Neural progenitor cell (in vitro differentiated cells): ENCODE measurements around the gene GJB3. TPM values are rescaled to one million over a fixed set of nuclear protein-coding genes. Genes with fewer than 3 reads are reported as not detected.

Source experiments
- DNase-seq: peaks from one replicate; pipeline ENCODE4 v3.0.0-alpha.2; 2016; ENCODE audit warnings: low spot score
- H2AFZ ChIP-seq: fragments of 200-600 bp; sonication (generic); replicated peaks from 2 replicates; pipeline ENCODE4 v1.6.1; 2016; ENCODE audit warnings: antibody characterized with exemption
- H3F3A ChIP-seq: fragments of 200-600 bp; sonication (generic); 2 replicates; pipeline ENCODE4 v1.6.1; 2016; ENCODE audit warnings: antibody characterized with exemption, low read depth
- H3K27ac ChIP-seq: fragments of 200-600 bp; sonication (generic); 2 replicates; pipeline ENCODE4 v1.5.1; 2016; ENCODE audit warnings: mild to moderate bottlenecking
- H3K27me3 ChIP-seq: fragments of 200-600 bp; sonication (generic); 2 replicates; pipeline ENCODE4 v1.6.1; 2016; ENCODE audit warnings: mild to moderate bottlenecking, moderate library complexity
- H3K36me3 ChIP-seq: fragments of 200-600 bp; sonication (generic); 2 replicates; pipeline ENCODE4 v1.5.1; 2016
- H3K4me1 ChIP-seq: fragments of 200-600 bp; sonication (generic); 2 replicates; pipeline ENCODE4 v1.6.1; 2016; ENCODE audit warnings: mixed run types
- H3K4me2 ChIP-seq: fragments of 200-600 bp; sonication (generic); 2 replicates; pipeline ENCODE4 v1.6.1; 2016
- H3K4me3 ChIP-seq: fragments of 200-600 bp; sonication (generic); 2 replicates; pipeline ENCODE4 v1.5.1; 2016
- H3K79me2 ChIP-seq: fragments of 200-600 bp; sonication (generic); 2 replicates; pipeline ENCODE4 v1.6.1; 2016; ENCODE audit warnings: low read depth
- H3K9ac ChIP-seq: fragments of 200-600 bp; sonication (generic); 2 replicates; pipeline ENCODE4 v1.6.1; 2016
- H3K9me3 ChIP-seq: fragments of 200-600 bp; sonication (generic); 2 replicates; pipeline ENCODE4 v1.5.1; 2016; ENCODE audit warnings: low read depth
- H4K20me1 ChIP-seq: fragments of 200-600 bp; sonication (generic); 2 replicates; pipeline ENCODE4 v1.6.1; 2016; ENCODE audit warnings: low read depth
- H3K27ac Mint-ChIP-seq: 3 replicates; pipeline ENCODE4 v1.8.0; 2021; ENCODE audit warnings: mixed read lengths
- H3K27me3 Mint-ChIP-seq: 2 replicates; pipeline ENCODE4 v1.8.0; 2022; ENCODE audit warnings: low read depth, mild to moderate bottlenecking, inconsistent platforms, moderate library complexity, mixed read lengths; ENCODE audit not compliant: insufficient read depth
- H3K36me3 Mint-ChIP-seq: 3 replicates; pipeline ENCODE4 v1.8.0; 2021; ENCODE audit warnings: mixed read lengths
- H3K4me1 Mint-ChIP-seq: 3 replicates; pipeline ENCODE4 v1.8.0; 2021; ENCODE audit warnings: mixed read lengths
- H3K4me3 Mint-ChIP-seq: 3 replicates; pipeline ENCODE4 v1.8.0; 2021; ENCODE audit warnings: mild to moderate bottlenecking, moderate library complexity, mixed read lengths
- H3K9me3 Mint-ChIP-seq: 3 replicates; pipeline ENCODE4 v1.8.0; 2020; ENCODE audit warnings: mixed read lengths
- EZH2 ChIP-seq: fragments of 200-600 bp; sonication (generic); IDR thresholded peaks from 2 replicates; pipeline ENCODE4 v1.6.1; 2017; ENCODE audit warnings: antibody characterized with exemption, mild to moderate bottlenecking, moderate library complexity
- EZH2phosphoT487 ChIP-seq: fragments of 200-600 bp; sonication (generic); IDR thresholded peaks from 2 replicates; pipeline ENCODE4 v1.6.1; 2017; ENCODE audit warnings: antibody characterized with exemption
- total RNA-seq: library from RNA; depleted of rRNA; stranded (reverse); fragments of >200 nt; gene quantifications from 2 replicates; pipeline ENCODE4 v1.2.3, GENCODE V29; 2015; ENCODE audit warnings: low replicate concordance
- TF ChIP-seq, protein P1 (sequence below): fragments of 200-600 bp; sonication (generic); IDR thresholded peaks from 2 replicates; pipeline ENCODE4 v1.5.1; 2017; ENCODE audit warnings: antibody characterized with exemption, mild to moderate bottlenecking

The GJB3 gene
- total RNA-seq, 1 donor from 2014 or later, result not detected

DNA sequence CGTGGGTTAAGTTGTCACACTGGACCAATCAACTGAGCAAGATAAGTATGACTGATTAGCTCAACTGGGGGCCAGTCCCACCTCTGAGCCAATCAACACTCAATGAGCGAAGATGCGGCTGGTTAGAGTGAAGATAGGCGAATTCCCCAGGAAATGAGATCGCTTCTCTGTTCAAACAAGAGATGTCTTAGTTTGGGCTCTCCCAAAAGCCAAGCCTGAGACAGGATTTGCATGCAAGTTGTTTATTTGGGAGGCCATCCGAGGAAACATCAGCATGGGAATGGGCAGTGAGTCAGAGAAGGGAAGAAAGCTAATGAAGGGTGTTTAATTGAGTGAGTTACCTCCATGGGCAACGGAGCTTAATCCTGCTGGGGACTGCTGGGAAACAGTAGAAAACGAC, 31.0 kb upstream of the GJB3 start:
- Histone ChIP-seq H3K9me3 (no peaks in the 10 kb centered on the region), H3K27ac (peak overlapping the region; percentile 11), H3K4me2 (peak overlapping the region; percentile 52), H3K4me1 (peaks cover 10% of the 10 kb centered on the region), H3K36me3 (no peaks in the 10 kb centered on the region), H3K27me3 (no peaks in the 10 kb centered on the region), H3K79me2 (no peaks in the 10 kb centered on the region), H3K4me3 (no peak overlapping the region), H4K20me1 (no peaks in the 10 kb centered on the region), H3K9ac (no peak overlapping the region), H3F3A (peaks cover 8% of the 10 kb centered on the region), H2AFZ (peak overlapping the region; percentile 67)
- H3K36me3 Mint-ChIP-seq, result no peaks in the 10 kb centered on the region
- H3K27me3 Mint-ChIP-seq, result peaks cover 26% of the 10 kb centered on the region
- no peaks in the 10 kb centered on the region for H3K9me3 Mint-ChIP-seq
- H3K27ac Mint-ChIP-seq, result no peak overlapping the region
- no peak for TF ChIP-seq EZH2
- peak; percentile 18 for DNase-seq
- peaks cover 10% of the 10 kb centered on the region for H3K4me1 Mint-ChIP-seq
- no peak overlapping the region for H3K4me3 Mint-ChIP-seq

DNA sequence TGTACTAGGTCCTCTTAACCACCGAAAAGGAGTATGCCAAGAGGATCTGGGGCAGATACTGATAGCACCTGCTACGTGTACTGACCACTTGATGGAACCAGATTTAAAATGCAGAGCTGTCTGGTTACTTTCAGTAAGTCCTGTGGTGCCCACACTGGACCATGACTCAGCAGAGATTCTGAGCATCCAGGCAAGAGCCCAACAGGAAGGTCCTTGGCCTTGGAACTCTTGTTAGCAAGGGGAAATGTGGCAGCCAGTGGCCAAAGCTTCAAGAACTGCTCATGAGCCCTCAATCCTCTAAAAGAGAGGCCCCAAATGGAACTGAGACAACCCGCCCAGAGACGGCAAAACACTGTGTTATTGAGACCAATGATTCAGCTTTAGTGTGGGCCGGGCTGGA, 30.4 kb upstream of the GJB3 start:
- no peak overlapping the region for H2AFZ ChIP-seq
- H3K4me1 ChIP-seq, result peaks cover 10% of the 10 kb centered on the region
- no peak overlapping the region for H3K27ac ChIP-seq
- H3K27me3 Mint-ChIP-seq, result peaks cover 26% of the 10 kb centered on the region
- no peaks in the 10 kb centered on the region for H3K27me3 ChIP-seq
- H3K9ac ChIP-seq, result no peak overlapping the region
- peaks cover 8% of the 10 kb centered on the region for H3F3A ChIP-seq
- no peaks in the 10 kb centered on the region for H3K79me2 ChIP-seq
- no peak overlapping the region for H3K4me3 ChIP-seq
- peak overlapping the region; percentile 52 for H3K4me2 ChIP-seq
- no peaks in the 10 kb centered on the region for H3K9me3 ChIP-seq
- no peaks in the 10 kb centered on the region for H3K36me3 Mint-ChIP-seq
- H3K9me3 Mint-ChIP-seq, result no peaks in the 10 kb centered on the region
- H3K4me3 Mint-ChIP-seq, result no peak overlapping the region
- DNase-seq, result no peak
- no peak overlapping the region for H3K27ac Mint-ChIP-seq
- TF ChIP-seq, protein P1, sequence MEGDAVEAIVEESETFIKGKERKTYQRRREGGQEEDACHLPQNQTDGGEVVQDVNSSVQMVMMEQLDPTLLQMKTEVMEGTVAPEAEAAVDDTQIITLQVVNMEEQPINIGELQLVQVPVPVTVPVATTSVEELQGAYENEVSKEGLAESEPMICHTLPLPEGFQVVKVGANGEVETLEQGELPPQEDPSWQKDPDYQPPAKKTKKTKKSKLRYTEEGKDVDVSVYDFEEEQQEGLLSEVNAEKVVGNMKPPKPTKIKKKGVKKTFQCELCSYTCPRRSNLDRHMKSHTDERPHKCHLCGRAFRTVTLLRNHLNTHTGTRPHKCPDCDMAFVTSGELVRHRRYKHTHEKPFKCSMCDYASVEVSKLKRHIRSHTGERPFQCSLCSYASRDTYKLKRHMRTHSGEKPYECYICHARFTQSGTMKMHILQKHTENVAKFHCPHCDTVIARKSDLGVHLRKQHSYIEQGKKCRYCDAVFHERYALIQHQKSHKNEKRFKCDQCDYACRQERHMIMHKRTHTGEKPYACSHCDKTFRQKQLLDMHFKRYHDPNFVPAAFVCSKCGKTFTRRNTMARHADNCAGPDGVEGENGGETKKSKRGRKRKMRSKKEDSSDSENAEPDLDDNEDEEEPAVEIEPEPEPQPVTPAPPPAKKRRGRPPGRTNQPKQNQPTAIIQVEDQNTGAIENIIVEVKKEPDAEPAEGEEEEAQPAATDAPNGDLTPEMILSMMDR, result no peak
- no peak for TF ChIP-seq EZH2
- TF ChIP-seq EZH2phosphoT487, result no peak
- no peaks in the 10 kb centered on the region for H3K36me3 ChIP-seq
- H4K20me1 ChIP-seq, result no peaks in the 10 kb centered on the region
- peaks cover 10% of the 10 kb centered on the region for H3K4me1 Mint-ChIP-seq

DNA sequence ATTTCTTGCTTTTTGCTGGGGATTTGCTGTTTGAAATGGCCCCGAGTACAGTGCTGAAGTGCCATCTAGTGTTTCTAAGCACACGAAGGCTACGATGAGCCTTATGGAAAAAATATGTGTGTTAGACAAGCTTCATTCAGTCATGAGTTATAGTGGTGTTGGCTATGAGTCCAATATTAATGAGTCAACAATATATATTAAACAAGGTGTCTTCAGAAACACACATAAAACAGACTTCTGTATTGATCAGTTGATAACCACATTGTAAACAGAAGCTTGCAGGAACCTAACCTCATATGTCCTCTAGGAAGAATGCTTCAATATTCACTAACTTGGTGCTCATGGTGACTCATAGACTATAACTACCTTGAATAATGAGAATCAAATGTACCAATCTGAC, 27.9 kb upstream of the GJB3 start:
- peaks cover 10% of the 10 kb centered on the region for H3K4me1 ChIP-seq
- no peak for DNase-seq
- H3K27me3 Mint-ChIP-seq, result peaks cover 16% of the 10 kb centered on the region
- no peaks in the 10 kb centered on the region for H3K36me3 Mint-ChIP-seq
- H3K9me3 ChIP-seq, result no peaks in the 10 kb centered on the region
- H3K9me3 Mint-ChIP-seq, result peaks cover 3% of the 10 kb centered on the region
- H3K4me3 Mint-ChIP-seq, result no peak overlapping the region
- peaks cover 8% of the 10 kb centered on the region for H3F3A ChIP-seq
- H3K79me2 ChIP-seq, result no peaks in the 10 kb centered on the region
- H3K4me3 ChIP-seq, result no peak overlapping the region
- H3K36me3 ChIP-seq, result no peaks in the 10 kb centered on the region
- peaks cover 10% of the 10 kb centered on the region for H3K4me1 Mint-ChIP-seq
- H3K9ac ChIP-seq, result no peak overlapping the region
- TF ChIP-seq EZH2 (no peak), EZH2phosphoT487 (no peak)
- TF ChIP-seq, protein P1, result peak; percentile 15
- H3K27me3 ChIP-seq, result no peaks in the 10 kb centered on the region
- no peak overlapping the region for H2AFZ ChIP-seq
- H3K27ac ChIP-seq, result no peak overlapping the region
- no peaks in the 10 kb centered on the region for H4K20me1 ChIP-seq
- H3K27ac Mint-ChIP-seq, result no peak overlapping the region
- H3K4me2 ChIP-seq, result no peak overlapping the region

DNA sequence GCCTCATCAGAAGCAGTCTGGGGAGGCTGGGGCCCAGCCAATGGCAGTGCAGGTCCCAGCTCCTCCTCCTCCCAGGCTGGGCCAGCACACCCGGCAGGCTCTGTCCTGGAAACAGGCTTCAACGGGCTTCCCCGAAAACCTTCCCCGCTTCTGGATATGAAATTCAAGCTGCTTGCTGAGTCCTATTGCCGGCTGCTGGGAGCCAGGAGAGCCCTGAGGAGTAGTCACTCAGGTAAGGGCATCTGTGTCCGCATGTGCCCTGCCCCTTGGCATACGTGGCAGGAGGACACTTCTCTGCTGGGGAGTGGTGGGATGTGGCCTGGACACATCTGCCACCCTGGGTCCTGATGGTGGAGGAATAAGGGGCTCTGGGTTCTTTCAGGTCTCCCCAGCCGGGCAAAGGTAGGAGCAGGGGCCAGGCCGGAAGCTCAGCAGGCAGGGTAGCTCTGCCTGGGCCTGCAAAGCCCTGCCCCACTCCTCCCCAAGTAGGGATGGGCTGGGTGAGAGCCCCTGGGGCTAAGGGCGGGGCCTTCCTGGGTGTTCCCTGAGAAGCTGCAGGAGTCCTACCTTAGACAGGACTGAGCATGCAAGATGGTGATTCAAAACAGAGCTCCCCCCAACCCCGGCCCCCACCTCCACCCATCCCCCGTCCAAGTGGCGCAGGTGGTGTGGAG, 25.9 kb upstream of the GJB3 start, which contains the start of gene GJB5:
TSS of gene GJB5 (plus strand) at position 84 of the 674 bp plus-strand sequence. CDS start 2,284 bp downstream, outside the sequence.
- no peak within 1 kb of the TSS for H3K4me3 ChIP-seq
- no peaks in the 10 kb centered on the region for H3K79me2 ChIP-seq
- Mint-ChIP-seq H3K36me3 (no peaks in the 10 kb centered on the region), H3K27me3 (peaks cover 9% of the 10 kb centered on the region), H3K4me3 (no peak within 1 kb of the TSS), H3K4me1 (peaks cover 2% of the 10 kb centered on the region), H3K27ac (no peak within 1 kb of the TSS), H3K9me3 (peaks cover 3% of the 10 kb centered on the region)
- no peak within 1 kb of the TSS for H3K27ac ChIP-seq
- peaks cover 6% of the 10 kb centered on the region for H3K4me1 ChIP-seq
- TF ChIP-seq, protein P1, result no peak
- TF ChIP-seq EZH2 (no peak), EZH2phosphoT487 (no peak)
- H4K20me1 ChIP-seq, result no peaks in the 10 kb centered on the region
- H3K9ac ChIP-seq, result no peak within 1 kb of the TSS
- no peaks in the 10 kb centered on the region for H3K27me3 ChIP-seq
- H3F3A ChIP-seq, result peaks cover 1% of the 10 kb centered on the region
- no peak for DNase-seq
- H3K9me3 ChIP-seq, result no peaks in the 10 kb centered on the region
- peak within 1 kb of the TSS; percentile 42 for H2AFZ ChIP-seq
- no peak within 1 kb of the TSS for H3K4me2 ChIP-seq
- no peaks in the 10 kb centered on the region for H3K36me3 ChIP-seq
